NOMO-1 (cell line): ENCODE results near the gene ARHGAP10.
"Not testable (repeated sequence)": the region's sequence is repeated elsewhere in the genome, so short reads cannot be mapped to it uniquely, and the experiment has no call there.

ENCODE experiments used
- DNase-seq, 2 experiments: peaks; one replicate each; lab custom pipeline; 2025; ENCODE audit not compliant: unreplicated experiment in 2 of 2; lab: John Stamatoyannopoulos, UW

The ARHGAP10 gene

GRCh38 chr4:147891476-147892115 is 159.7 kb downstream of the ARHGAP10 start:
- peak in 1 of 2 experiments; percentile 50 for DNase-seq

- DNase-seq, result no peak
Observed at GRCh38 chr4:147899512-147899911, 167.6 kb downstream of the ARHGAP10 start.

GRCh38 chr4:147901388-147901787 is 169.5 kb downstream of the ARHGAP10 start:
- no peak for DNase-seq

GRCh38 chr4:147901916-147902315 is 170.0 kb downstream of the ARHGAP10 start:
- no peak for DNase-seq

- DNase-seq, result no peak
Observed at GRCh38 chr4:147909225-147909624, 177.3 kb downstream of the ARHGAP10 start.

- no peak for DNase-seq
Observed at GRCh38 chr4:147910315-147910714, 178.4 kb downstream of the ARHGAP10 start.

GRCh38 chr4:147912106-147912505 is 180.2 kb downstream of the ARHGAP10 start:
- DNase-seq, result not testable (repeated sequence)

- DNase-seq, result no peak
Observed at GRCh38 chr4:147913137-147913536, 181.2 kb downstream of the ARHGAP10 start.

GRCh38 chr4:147916351-147916750 is 184.5 kb downstream of the ARHGAP10 start:
- DNase-seq, result no peak

- DNase-seq, result no peak
Observed at GRCh38 chr4:147923381-147923780, 191.5 kb downstream of the ARHGAP10 start.

- no peak for DNase-seq
Observed at GRCh38 chr4:147923854-147924253, 192.0 kb downstream of the ARHGAP10 start.

GRCh38 chr4:147924604-147925412 is 192.9 kb downstream of the ARHGAP10 start:
- no peak for DNase-seq

- no peak for DNase-seq
Observed at GRCh38 chr4:147927377-147928137, 195.7 kb downstream of the ARHGAP10 start.

GRCh38 chr4:147928400-147928799 is 196.5 kb downstream of the ARHGAP10 start:
- no peak for DNase-seq

GRCh38 chr4:147929746-147930145 is 197.9 kb downstream of the ARHGAP10 start:
- no peak for DNase-seq

GRCh38 chr4:147933316-147933715 is 201.4 kb downstream of the ARHGAP10 start:
- DNase-seq, result no peak

GRCh38 chr4:147933779-147934178 is 201.9 kb downstream of the ARHGAP10 start:
- DNase-seq, result no peak

- DNase-seq, result no peak
Observed at GRCh38 chr4:147938496-147938895, 206.6 kb downstream of the ARHGAP10 start.

- DNase-seq, result no peak
Observed at GRCh38 chr4:147940171-147940570, 208.3 kb downstream of the ARHGAP10 start.

- no peak for DNase-seq
Observed at GRCh38 chr4:147941373-147941772, 209.5 kb downstream of the ARHGAP10 start.

- DNase-seq, result no peak
Observed at GRCh38 chr4:147942729-147943128, 210.8 kb downstream of the ARHGAP10 start.
